ENCODE measurements around the gene ST3GAL3.

- TF ChIP-seq CTCF (tag by site-specific recombination; IDR thresholded peaks at IDR 0.05) = peak; percentile 58
- no peak for TF ChIP-seq ZNF555 (tag by site-specific recombination; conservative IDR thresholded peaks at IDR 0.05)
- TF ChIP-seq, protein P1, sequence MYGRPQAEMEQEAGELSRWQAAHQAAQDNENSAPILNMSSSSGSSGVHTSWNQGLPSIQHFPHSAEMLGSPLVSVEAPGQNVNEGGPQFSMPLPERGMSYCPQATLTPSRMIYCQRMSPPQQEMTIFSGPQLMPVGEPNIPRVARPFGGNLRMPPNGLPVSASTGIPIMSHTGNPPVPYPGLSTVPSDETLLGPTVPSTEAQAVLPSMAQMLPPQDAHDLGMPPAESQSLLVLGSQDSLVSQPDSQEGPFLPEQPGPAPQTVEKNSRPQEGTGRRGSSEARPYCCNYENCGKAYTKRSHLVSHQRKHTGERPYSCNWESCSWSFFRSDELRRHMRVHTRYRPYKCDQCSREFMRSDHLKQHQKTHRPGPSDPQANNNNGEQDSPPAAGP (tag by site-specific recombination; IDR thresholded peaks at IDR 0.05) = no peak
- 0 out of 2 replicates have a peak, but pooled peaks have one; percentile 17 for TF ChIP-seq ZBTB10 (tag by site-specific recombination; IDR thresholded peaks at IDR 0.05)
These were observed 262.6 kb downstream of the ST3GAL3 start, which contains the start of gene DPH2 for GRCh38 chr1:43969746-43970466.
